Caco-2 (cell line): ENCODE results near the gene LDAH. TPM values are rescaled to one million over a fixed set of nuclear protein-coding genes. Genes with fewer than 3 reads are reported as not detected.

ENCODE experiments used
- BruUV-seq: library from RNA; stranded (reverse); fragments of 400-500 nt; replicated peaks from 2 replicates; lab custom pipeline; 2021; lab: Mats Ljungman, UMichigan
- CTCF ChIA-PET: fragments of 300-600 bp; sonication (Branson Sonifier 250); formaldehyde crosslinking; loops from one replicate; lab custom pipeline; 2022; ENCODE audit warnings: antibody characterized with exemption; lab: Charles Lee
- POLR2A ChIA-PET: fragments of 300-600 bp; sonication (Branson Sonifier 250); formaldehyde crosslinking; loops from one replicate; lab custom pipeline; 2022; ENCODE audit warnings: antibody characterized with exemption; lab: Charles Lee
- DNase-seq, 2 experiments: peaks; one replicate each; pipeline versions ENCODE4 v3.0.0 to v3.0.0-alpha.2; 2020 to 2022
- H3K27me3 ChIP-seq: replicated peaks from 2 replicates; pipeline ENCODE4 v1.6.0; 2011; ENCODE audit warnings: low read length; ENCODE audit not compliant: control insufficient read depth, insufficient read depth
- H3K36me3 ChIP-seq: 2 replicates; pipeline ENCODE4 v1.5.1; 2011; ENCODE audit warnings: low read length; ENCODE audit not compliant: control insufficient read depth, insufficient read depth
- H3K4me1 ChIP-seq: fragments of 250-450 bp; sonication (Bioruptor Pico); 2 replicates; pipeline ENCODE4 v1.5.1; 2020; ENCODE audit warnings: mild to moderate bottlenecking
- H3K4me3 ChIP-seq: 2 replicates; pipeline ENCODE4 v1.5.1; 2011; ENCODE audit warnings: low read depth, mild to moderate bottlenecking, control low read depth, low read length
- H3K9me3 ChIP-seq: fragments of 250-450 bp; sonication (Bioruptor Pico); 2 replicates; pipeline ENCODE4 v1.5.1; 2020; ENCODE audit warnings: mild to moderate bottlenecking, moderate library complexity
- H3K27ac Mint-ChIP-seq: one replicate; pipeline ENCODE4 v1.8.0; 2022; ENCODE audit warnings: mixed read lengths; ENCODE audit not compliant: unreplicated experiment
- H3K27me3 Mint-ChIP-seq: one replicate; pipeline ENCODE4 v1.8.0; 2022; ENCODE audit warnings: mixed read lengths; ENCODE audit not compliant: insufficient read depth, unreplicated experiment
- H3K36me3 Mint-ChIP-seq: one replicate; pipeline ENCODE4 v1.8.0; 2022; ENCODE audit warnings: mild to moderate bottlenecking, mixed read lengths; ENCODE audit not compliant: insufficient read depth, unreplicated experiment
- H3K4me1 Mint-ChIP-seq: one replicate; pipeline ENCODE4 v1.8.0; 2022; ENCODE audit warnings: low read depth, mixed read lengths; ENCODE audit not compliant: unreplicated experiment
- H3K4me3 Mint-ChIP-seq: one replicate; pipeline ENCODE4 v1.8.0; 2022; ENCODE audit warnings: mild to moderate bottlenecking, moderate library complexity, mixed read lengths; ENCODE audit not compliant: unreplicated experiment
- H3K9me3 Mint-ChIP-seq: one replicate; pipeline ENCODE4 v1.8.0; 2022; ENCODE audit warnings: mixed read lengths; ENCODE audit not compliant: unreplicated experiment
- intact Hi-C: fragments of 100-400 bp; cut with micrococcal nuclease; formaldehyde crosslinking; loops from one replicate; pipeline ENCODE4 v1.10.0; 2022; ENCODE audit not compliant: unreplicated experiment
- total RNA-seq: library from RNA; stranded (reverse); gene quantifications from 2 replicates; pipeline ENCODE4 v1.2.3, GENCODE V29; 2022
- TF ChIP-seq, protein P1 (sequence below), 2 experiments: fragments of 200-600 bp in 1 of 2; IDR thresholded peaks; 1 replicate in 1 of 2; 2 replicates in 1 of 2; pipeline versions ENCODE4 v1.5.1 to v1.8.0; 2011 to 2022; ENCODE audit warnings: antibody characterized with exemption in 1 of 2, control low read depth in 1 of 2, inconsistent platforms in 1 of 2, low read depth in 1 of 2, low read length in 1 of 2, mild to moderate bottlenecking in 1 of 2, moderate library complexity in 1 of 2; ENCODE audit not compliant: insufficient read depth in 1 of 2, severe bottlenecking in 1 of 2, unreplicated experiment in 1 of 2

LDAH gene
- total RNA-seq, 1 experiment from 2014 or later: 40.5 TPM

GRCh38 chr2:20836521-20836920, 13.6 kb upstream of the LDAH start:
- Histone ChIP-seq H3K9me3 (no peaks in the 10 kb centered on the region), H3K36me3 (no peaks in the 10 kb centered on the region), H3K27me3 (no peaks in the 10 kb centered on the region), H3K4me1 (no peaks in the 10 kb centered on the region), H3K4me3 (no peak overlapping the region)
- no peak overlapping the region for H3K4me3 Mint-ChIP-seq
- intact Hi-C loops: no loop called here
- peaks cover 11% of the 10 kb centered on the region for H3K27me3 Mint-ChIP-seq
- CTCF ChIA-PET: no interaction called here
- H3K27ac Mint-ChIP-seq: no peak overlapping the region
- POLR2A ChIA-PET: no interaction called here
- no peaks in the 10 kb centered on the region for H3K4me1 Mint-ChIP-seq
- BruUV-seq: no TSS peak
- DNase-seq: no peak
- TF ChIP-seq, protein P1, sequence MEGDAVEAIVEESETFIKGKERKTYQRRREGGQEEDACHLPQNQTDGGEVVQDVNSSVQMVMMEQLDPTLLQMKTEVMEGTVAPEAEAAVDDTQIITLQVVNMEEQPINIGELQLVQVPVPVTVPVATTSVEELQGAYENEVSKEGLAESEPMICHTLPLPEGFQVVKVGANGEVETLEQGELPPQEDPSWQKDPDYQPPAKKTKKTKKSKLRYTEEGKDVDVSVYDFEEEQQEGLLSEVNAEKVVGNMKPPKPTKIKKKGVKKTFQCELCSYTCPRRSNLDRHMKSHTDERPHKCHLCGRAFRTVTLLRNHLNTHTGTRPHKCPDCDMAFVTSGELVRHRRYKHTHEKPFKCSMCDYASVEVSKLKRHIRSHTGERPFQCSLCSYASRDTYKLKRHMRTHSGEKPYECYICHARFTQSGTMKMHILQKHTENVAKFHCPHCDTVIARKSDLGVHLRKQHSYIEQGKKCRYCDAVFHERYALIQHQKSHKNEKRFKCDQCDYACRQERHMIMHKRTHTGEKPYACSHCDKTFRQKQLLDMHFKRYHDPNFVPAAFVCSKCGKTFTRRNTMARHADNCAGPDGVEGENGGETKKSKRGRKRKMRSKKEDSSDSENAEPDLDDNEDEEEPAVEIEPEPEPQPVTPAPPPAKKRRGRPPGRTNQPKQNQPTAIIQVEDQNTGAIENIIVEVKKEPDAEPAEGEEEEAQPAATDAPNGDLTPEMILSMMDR (IDR thresholded peaks at IDR 0.05; ENCODE audit: insufficient read depth in 1 of 2, low read depth in 1 of 2, low read length in 1 of 2, severe bottlenecking in 1 of 2, unreplicated experiment in 1 of 2): no peak
- no peaks in the 10 kb centered on the region for H3K36me3 Mint-ChIP-seq
- H3K9me3 Mint-ChIP-seq: no peaks in the 10 kb centered on the region

DNA sequence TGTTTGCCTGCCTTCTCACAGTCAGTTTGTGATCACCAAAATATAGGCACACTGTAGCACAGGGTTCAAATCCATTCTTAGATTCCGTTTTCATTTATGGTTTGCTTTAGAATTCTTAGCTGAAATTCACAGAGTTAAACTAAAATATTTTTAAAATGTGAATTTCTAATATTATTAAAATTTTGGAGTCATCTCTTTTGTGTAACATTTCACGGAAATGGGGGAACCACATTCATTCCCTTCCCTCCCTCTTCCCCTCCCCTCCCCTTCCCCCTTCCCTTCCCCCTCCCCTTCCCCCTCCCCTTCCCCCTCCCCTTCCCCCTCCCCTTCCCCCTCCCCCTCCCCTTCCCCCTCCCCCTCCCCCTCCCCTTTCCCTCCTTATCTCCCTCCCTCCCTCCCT, 11.4 kb upstream of the LDAH start:
- ChIA-PET POLR2A (no interaction called here), CTCF (no interaction called here)
- no TSS peak for BruUV-seq
- Mint-ChIP-seq H3K4me1 (no peaks in the 10 kb centered on the region), H3K4me3 (no peak overlapping the region), H3K27ac (no peak overlapping the region), H3K9me3 (no peaks in the 10 kb centered on the region), H3K36me3 (no peaks in the 10 kb centered on the region), H3K27me3 (peaks cover 8% of the 10 kb centered on the region)
- Histone ChIP-seq H3K9me3 (no peaks in the 10 kb centered on the region), H3K4me1 (no peaks in the 10 kb centered on the region), H3K4me3 (no peak overlapping the region), H3K36me3 (no peaks in the 10 kb centered on the region), H3K27me3 (no peaks in the 10 kb centered on the region)
- TF ChIP-seq, protein P1 (IDR thresholded peaks at IDR 0.05; ENCODE audit: insufficient read depth in 1 of 2, low read depth in 1 of 2, low read length in 1 of 2, severe bottlenecking in 1 of 2, unreplicated experiment in 1 of 2): no peak
- DNase-seq: no peak
- intact Hi-C loops: no loop called here

DNA sequence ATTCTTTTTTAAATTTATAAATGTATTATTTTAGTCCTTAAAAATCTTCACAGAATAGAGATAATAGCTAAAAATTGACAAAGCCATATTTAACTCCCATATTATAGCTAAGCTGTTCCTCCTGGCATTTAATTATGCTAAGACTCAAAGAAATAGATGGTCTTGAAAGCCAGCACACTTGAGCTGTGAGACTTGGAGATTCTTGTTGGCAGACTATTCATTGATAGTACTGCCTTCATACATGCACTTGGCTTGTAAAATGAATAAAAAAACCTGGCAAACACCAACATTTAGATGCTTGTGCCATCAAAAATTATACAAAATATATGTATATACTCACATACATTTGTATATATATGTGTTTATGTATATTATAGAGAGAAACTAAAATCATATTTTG, 9.7 kb upstream of the LDAH start:
- Mint-ChIP-seq H3K4me3 (no peak overlapping the region), H3K36me3 (no peaks in the 10 kb centered on the region), H3K27ac (no peak overlapping the region), H3K9me3 (no peaks in the 10 kb centered on the region), H3K4me1 (no peaks in the 10 kb centered on the region), H3K27me3 (no peaks in the 10 kb centered on the region)
- Histone ChIP-seq H3K9me3 (no peaks in the 10 kb centered on the region), H3K27me3 (no peaks in the 10 kb centered on the region), H3K36me3 (no peaks in the 10 kb centered on the region), H3K4me3 (no peak overlapping the region), H3K4me1 (no peaks in the 10 kb centered on the region)
- CTCF ChIA-PET: no interaction called here
- POLR2A ChIA-PET: no interaction called here
- intact Hi-C loops: no loop called here
- no TSS peak for BruUV-seq
- TF ChIP-seq, protein P1 (IDR thresholded peaks at IDR 0.05; ENCODE audit: insufficient read depth in 1 of 2, low read depth in 1 of 2, low read length in 1 of 2, severe bottlenecking in 1 of 2, unreplicated experiment in 1 of 2): no peak
- no peak for DNase-seq
